Neural crest cell (in vitro differentiated cells): ENCODE results near the gene CETN3. TPM values are rescaled to one million over a fixed set of nuclear protein-coding genes. Genes with fewer than 3 reads are reported as not detected.

Experiments used
- DNase-seq: peaks from one replicate; pipeline ENCODE4 v3.0.0; 2021; ENCODE audit warnings: low read depth, mixed read lengths, low spot score
- H3K27ac Mint-ChIP-seq: one replicate; pipeline ENCODE4 v1.8.0; 2021; ENCODE audit warnings: mild to moderate bottlenecking, mixed read lengths; ENCODE audit not compliant: unreplicated experiment
- H3K27me3 Mint-ChIP-seq: 2 replicates; pipeline ENCODE4 v1.8.0; 2021; ENCODE audit warnings: low read depth, mild to moderate bottlenecking, mixed read lengths
- H3K36me3 Mint-ChIP-seq: 2 replicates; pipeline ENCODE4 v1.8.0; 2021; ENCODE audit warnings: low read depth, mild to moderate bottlenecking, mixed read lengths
- H3K4me1 Mint-ChIP-seq: 2 replicates; pipeline ENCODE4 v1.8.0; 2021; ENCODE audit warnings: mixed read lengths
- H3K4me3 Mint-ChIP-seq: one replicate; pipeline ENCODE4 v1.8.0; 2021; ENCODE audit warnings: mild to moderate bottlenecking, mixed read lengths
- H3K9me3 Mint-ChIP-seq: 2 replicates; pipeline ENCODE4 v1.8.0; 2021; ENCODE audit warnings: mixed read lengths
- total RNA-seq: library from RNA; stranded (reverse); gene quantifications from 2 replicates; pipeline ENCODE4 v1.2.1, GENCODE V29; 2021
- TF ChIP-seq, protein P1 (sequence below): fragments of 200-600 bp; sonication (generic); conservative IDR thresholded peaks from 2 replicates; pipeline ENCODE4 v1.5.0; 2021; ENCODE audit warnings: antibody characterized with exemption, mild to moderate bottlenecking

Gene CETN3
- total RNA-seq, 1 donor from 2014 or later: 44.0 TPM

DNA sequence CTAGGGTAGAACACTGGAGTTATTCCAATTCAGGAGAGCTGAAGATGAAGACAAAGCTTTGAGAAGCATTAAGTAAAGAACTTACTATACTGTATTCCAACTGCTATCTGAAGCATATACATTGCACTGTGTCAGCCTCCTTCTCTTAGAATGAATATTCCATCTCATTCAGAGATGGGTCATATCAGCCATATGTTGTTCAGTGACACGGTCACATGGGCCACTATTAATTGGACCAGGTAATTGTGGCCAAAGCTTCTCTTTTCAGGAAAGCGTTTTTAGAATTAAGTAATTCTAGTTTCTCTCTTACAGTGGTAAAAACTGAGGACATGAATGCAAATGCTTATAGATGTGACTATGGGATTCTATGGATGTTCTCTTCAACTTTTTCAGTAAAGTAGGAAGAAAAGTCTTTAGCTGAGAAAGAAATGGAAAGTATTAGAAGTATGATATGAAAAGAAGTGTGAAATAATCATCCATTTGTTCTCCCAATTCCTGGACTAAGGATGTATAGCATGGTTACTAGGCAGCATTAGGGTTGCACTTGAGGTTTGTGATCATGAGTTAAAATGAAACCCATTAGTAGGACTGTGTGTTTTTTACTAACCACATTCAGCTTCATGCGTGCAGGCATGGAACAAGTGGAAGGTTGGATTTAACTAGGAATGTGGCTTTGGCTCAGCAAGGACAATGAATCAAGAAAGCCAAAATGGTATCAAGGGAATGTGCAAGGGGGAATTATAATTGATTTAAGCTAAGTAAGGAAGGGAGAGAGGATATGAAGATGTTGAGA, 40.9 kb downstream of the CETN3 start:
- TF ChIP-seq, protein P1, sequence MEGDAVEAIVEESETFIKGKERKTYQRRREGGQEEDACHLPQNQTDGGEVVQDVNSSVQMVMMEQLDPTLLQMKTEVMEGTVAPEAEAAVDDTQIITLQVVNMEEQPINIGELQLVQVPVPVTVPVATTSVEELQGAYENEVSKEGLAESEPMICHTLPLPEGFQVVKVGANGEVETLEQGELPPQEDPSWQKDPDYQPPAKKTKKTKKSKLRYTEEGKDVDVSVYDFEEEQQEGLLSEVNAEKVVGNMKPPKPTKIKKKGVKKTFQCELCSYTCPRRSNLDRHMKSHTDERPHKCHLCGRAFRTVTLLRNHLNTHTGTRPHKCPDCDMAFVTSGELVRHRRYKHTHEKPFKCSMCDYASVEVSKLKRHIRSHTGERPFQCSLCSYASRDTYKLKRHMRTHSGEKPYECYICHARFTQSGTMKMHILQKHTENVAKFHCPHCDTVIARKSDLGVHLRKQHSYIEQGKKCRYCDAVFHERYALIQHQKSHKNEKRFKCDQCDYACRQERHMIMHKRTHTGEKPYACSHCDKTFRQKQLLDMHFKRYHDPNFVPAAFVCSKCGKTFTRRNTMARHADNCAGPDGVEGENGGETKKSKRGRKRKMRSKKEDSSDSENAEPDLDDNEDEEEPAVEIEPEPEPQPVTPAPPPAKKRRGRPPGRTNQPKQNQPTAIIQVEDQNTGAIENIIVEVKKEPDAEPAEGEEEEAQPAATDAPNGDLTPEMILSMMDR: no peak
- no peak overlapping the region for H3K4me3 Mint-ChIP-seq
- H3K27ac Mint-ChIP-seq: no peak overlapping the region
- H3K9me3 Mint-ChIP-seq: peaks cover 3% of the 10 kb centered on the region
- DNase-seq: no peak
- H3K27me3 Mint-ChIP-seq: no peaks in the 10 kb centered on the region
- H3K4me1 Mint-ChIP-seq: peaks cover 5% of the 10 kb centered on the region
- H3K36me3 Mint-ChIP-seq: peaks cover 7% of the 10 kb centered on the region

DNA sequence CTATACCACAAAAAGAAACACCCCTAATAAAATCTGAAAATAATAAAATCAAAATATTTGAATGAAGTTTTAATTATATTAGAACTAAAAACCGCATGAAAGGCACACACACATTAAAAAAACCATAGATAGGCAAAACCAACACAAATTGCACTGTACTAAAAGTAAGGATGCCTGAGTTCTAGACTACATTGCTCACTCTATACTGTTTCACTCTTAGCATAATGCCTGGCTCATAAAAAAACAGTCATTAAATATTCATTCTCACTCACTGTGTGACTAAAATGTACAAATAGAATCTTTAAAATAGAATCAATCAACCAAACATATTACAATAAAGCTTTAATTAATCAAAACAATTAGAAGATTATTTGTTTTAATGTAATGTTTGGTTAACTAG, 41.7 kb downstream of the CETN3 start:
- no peaks in the 10 kb centered on the region for H3K27me3 Mint-ChIP-seq

DNA sequence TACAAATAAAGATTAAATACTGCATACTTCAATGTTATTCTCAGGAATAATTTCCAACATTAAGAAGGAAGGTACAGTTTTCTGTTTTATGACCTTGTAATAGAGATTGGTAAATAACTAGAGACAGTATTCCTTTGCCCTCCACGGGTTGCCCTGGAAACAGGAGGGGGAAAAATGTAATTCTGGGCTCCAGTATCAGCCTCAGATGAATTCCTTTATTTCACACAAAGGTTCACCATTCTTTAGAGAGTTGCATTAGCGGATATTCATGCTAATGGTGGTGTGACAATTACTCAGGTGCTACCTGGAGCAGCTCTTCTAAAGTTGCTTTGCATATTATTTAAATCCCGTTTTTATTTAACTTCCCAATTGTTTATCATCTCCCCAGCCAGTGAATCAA, 42.6 kb downstream of the CETN3 start:
- Mint-ChIP-seq H3K4me1 (peaks cover 5% of the 10 kb centered on the region), H3K27ac (no peak overlapping the region), H3K36me3 (peaks cover 5% of the 10 kb centered on the region), H3K9me3 (peaks cover 3% of the 10 kb centered on the region), H3K4me3 (no peak overlapping the region), H3K27me3 (no peaks in the 10 kb centered on the region)
- DNase-seq: no peak
- TF ChIP-seq, protein P1: no peak

More for the DNA sequence above, 41.7 kb downstream of the CETN3 start:
- Mint-ChIP-seq H3K4me3 (no peak overlapping the region), H3K27ac (no peak overlapping the region), H3K36me3 (peaks cover 7% of the 10 kb centered on the region), H3K9me3 (peaks cover 3% of the 10 kb centered on the region), H3K4me1 (peaks cover 5% of the 10 kb centered on the region)
- no peak for DNase-seq
- TF ChIP-seq, protein P1: no peak

DNA sequence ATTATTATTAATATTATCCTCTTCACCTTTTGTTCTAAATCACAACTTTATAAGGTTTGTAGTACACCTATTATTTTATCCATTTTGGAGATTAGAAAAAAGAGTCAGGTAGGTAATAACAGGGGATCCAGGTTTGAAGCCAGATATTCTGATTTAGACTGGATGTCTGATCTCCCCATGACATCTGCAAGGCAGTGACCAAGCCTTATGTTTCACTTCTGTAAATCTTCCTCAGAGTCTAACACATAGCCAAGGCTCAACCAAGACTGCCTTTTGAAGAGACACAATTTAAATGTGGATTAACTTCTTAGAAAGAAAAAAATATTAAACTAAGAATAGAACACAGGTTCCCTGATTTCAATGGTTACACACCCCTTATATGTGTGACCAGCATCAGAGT, 44.2 kb downstream of the CETN3 start:
- Mint-ChIP-seq H3K9me3 (no peaks in the 10 kb centered on the region), H3K4me1 (peaks cover 5% of the 10 kb centered on the region), H3K4me3 (no peak overlapping the region), H3K27me3 (no peaks in the 10 kb centered on the region), H3K27ac (no peak overlapping the region), H3K36me3 (no peaks in the 10 kb centered on the region)
- TF ChIP-seq, protein P1: no peak
- no peak for DNase-seq

DNA sequence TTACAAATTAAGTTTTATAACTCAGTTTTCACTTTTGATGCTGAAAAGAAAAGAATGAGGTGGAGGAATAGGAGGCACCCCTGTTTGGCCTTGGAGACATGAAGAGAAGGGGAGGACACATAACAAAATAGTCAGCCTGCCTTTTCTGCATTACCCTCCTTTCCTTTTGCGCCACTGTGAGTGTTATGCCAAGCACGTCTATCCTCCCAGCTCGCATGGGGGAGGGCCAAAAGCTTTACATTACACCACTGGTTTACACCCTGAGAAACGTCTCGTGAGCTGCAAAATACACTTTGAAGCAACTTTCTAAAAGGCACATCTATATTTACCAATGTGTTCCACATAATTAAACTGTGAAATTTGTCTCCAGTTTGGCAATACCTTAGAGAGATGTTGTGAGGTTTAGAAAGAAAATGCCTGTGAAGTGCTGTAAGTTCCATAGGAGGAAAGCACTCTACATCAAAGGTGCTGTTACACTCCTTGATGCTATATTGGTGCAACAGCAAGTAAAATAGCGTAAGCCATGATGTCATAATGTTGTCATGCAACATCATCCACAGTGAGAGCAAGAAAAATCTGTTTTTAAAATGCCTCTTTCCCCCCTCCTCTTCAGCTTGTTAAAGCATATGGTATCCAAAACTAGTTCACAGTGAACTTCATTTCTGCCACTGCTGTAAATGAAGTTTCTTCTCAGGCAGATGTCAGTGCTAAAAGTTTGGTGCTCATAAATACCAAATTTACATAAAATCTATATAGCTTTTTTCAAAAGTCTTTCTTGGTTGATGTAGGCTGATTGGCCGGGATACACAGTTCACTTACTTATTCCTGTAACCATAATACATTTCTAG, 50.3 kb downstream of the CETN3 start:
- no peaks in the 10 kb centered on the region for H3K4me1 Mint-ChIP-seq
- TF ChIP-seq, protein P1: no peak
- no peak for DNase-seq

More for the DNA sequence above, 50.3 kb downstream of the CETN3 start:
- Mint-ChIP-seq H3K36me3 (no peaks in the 10 kb centered on the region), H3K4me3 (no peak overlapping the region), H3K27ac (no peak overlapping the region), H3K9me3 (no peaks in the 10 kb centered on the region), H3K27me3 (no peaks in the 10 kb centered on the region)
